Middle frontal gyrus (tissue), 1 donor: ENCODE results near the gene MYO5B.

Experiments
- DNase-seq: peaks from one replicate; pipeline ENCODE4 v3.0.0-alpha.2; 2015; ENCODE audit warnings: low spot score; ENCODE audit errors: extremely low spot score

The MYO5B gene

DNA sequence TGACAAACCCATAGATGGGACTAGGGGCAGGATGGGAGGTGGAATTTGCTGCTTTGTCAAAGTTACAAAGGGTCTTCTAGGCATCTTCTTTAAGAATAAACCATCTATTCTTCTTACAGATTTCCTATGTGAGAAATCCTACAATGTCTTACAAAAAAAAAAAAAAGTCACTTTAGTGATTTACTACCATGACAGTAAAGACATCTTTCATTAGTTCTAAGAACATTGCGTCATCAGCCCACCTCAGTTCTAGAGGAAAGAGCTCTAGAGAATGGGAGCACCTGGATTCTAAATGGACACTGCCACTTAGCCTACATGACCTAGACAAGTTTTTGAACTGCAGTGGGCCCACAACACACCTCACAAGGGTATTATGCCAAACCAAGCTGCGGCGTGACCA, 172.0 kb downstream of the MYO5B start:
- no peak for DNase-seq

DNA sequence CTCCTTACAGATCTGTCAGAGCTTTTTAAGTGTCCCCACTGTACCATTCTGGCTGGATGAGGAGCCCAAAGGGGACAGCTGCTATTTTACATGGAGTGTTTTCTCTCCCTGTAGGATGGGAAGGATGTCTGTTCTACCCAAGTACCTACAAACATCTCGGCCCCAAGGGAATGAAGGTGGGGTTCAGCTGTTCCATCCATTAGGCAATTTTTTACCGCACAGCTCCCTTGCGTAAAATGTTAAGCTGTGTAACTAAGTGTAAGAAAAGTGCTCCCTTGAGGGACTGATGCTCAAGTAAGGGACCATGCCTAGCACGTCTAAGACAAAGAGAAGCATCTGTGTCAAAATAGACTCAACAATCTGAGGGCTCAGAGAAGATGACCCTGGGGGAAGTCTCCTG, 180.3 kb downstream of the MYO5B start:
- DNase-seq: no peak

DNA sequence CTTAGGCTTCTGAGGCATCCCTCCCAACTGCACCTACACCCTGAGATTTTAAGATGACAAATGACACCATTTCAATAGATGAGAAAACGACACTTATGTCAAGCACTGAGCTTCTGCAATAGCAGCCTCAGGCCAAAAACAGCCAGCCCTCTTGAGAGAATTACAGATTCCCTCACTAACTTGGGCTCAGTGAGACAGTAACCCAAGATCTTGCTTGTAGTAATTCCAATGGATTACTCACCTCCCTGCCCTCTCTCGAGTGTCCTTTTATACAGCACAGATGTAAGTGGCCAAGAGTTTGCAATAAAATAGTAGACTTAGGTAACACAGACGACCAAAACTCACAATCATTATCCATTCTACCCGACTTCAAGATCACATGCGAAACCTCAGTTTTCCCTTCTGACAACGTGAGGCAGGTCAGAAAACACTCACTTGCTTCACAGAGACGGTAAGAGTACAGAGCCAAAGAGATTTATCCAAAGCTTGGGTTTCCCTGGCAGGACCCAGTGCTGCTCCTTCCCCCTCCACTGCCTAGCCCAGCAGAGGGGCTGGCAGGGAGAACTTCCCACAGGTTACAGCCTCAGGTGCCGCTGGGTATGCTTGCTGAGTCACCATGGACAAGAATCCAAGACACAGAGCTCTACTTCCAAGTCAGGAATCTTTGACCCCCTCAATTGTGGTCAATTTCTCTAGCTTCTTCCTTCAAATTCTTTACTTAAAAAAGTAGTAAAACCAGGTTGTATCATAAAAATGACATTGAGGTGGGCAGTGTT, 181.4 kb downstream of the MYO5B start:
- DNase-seq: no peak

DNA sequence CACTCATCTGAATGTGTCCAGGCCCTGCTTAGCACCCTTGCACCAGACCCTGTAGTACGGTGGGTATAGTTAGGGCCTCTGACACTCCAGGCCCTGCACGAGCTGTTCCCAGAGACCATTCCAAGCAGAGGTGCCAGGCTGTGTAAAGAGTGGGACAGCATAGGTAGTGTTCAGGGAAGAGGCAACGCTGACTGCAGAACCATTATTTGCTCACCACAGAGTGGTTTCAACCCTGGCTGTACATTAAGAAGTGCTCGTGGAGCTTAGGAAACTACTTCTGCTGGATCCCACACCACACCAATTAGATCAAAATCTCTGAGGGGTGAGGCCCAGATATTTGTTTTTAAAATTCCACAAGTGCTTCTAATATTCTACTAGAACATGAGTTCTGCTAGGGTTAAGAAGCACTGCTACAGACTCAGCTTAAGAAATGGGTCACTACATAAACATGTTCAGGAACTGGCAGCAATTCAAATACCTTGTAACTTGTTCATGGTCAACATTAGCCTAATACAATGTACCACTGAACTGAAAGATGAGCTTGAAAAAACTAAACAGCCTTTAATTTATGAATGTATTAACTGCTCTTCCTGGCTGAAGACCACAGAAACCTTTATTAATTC, 183.0 kb downstream of the MYO5B start:
- DNase-seq: no peak

- DNase-seq: no peak
Measured at GRCh38 chr18:50009773-50010335, 185.1 kb downstream of the MYO5B start.

DNA sequence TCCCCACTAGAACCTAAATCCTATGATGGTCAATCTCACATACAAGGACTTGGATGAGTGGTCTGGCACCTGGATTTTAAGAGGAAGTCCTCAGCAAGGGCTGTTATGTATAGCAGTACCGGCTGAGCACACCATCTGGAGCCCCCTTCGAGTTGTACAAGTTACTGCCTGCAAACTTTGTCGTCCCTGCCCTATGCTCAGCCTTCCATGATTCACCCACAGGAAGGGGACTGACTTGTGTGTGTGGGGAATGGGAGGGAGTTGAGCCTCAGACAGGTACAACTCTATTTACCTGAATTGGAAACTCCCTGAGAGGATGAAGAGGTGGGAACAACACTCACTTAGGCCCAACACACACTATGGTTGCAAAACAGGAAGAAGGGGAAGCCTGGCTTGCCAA, 186.6 kb downstream of the MYO5B start:
- no peak for DNase-seq

DNA sequence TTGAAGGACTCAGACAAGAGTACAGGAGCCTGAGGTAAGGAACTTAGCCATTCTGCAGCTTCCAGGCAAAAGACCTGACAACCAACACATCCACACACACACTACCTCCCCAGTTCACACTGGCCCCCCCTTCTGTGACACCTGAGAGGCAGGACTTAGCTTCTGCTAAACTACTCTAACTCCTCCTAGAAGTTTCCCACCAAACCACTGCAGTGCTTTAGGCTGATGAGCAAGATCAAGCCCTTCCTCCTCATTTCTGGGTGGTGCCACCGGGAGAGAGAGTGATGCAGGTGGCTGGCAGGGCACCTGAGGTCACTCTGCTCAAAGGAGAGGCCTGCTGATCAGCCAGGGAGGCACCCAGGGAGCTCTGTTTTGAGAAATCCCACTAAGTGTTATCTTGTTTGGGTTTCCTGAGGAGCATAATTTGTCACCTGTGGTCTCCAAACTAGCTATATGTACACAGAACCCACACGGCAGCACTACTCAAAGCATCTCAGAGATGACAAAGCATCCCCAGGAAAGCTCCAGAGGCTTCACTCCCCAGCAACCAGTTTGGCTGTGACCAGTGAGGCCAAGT, 188.4 kb downstream of the MYO5B start:
- DNase-seq: no peak

DNA sequence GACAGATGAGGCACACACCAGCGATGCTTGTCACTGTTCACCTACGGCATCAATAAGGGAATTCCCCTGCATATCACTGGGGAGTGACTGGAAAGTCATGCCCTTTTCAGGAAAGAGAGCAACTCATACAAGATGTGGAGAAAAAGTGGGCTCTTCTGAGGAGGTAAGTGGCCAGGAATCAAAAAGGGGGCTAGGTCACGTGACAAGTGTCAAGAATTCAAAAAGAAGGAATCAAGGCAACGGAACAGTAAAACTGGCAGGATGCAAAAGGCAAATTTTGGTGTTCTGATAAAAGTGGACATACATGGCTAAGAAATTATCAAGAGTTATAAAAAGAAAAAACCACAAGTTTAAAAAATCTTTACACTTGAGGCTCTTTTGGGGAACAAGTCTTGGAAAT, 190.9 kb downstream of the MYO5B start:
- DNase-seq: no peak

- no peak for DNase-seq
Measured at GRCh38 chr18:50002781-50003180, 192.2 kb downstream of the MYO5B start.

GRCh38 chr18:50000227-50000626, 194.7 kb downstream of the MYO5B start:
- DNase-seq: no peak

- DNase-seq: no peak
Measured at GRCh38 chr18:49999128-49999527, 195.8 kb downstream of the MYO5B start.

GRCh38 chr18:49997558-49997957, 197.4 kb downstream of the MYO5B start:
- DNase-seq: no peak

DNA sequence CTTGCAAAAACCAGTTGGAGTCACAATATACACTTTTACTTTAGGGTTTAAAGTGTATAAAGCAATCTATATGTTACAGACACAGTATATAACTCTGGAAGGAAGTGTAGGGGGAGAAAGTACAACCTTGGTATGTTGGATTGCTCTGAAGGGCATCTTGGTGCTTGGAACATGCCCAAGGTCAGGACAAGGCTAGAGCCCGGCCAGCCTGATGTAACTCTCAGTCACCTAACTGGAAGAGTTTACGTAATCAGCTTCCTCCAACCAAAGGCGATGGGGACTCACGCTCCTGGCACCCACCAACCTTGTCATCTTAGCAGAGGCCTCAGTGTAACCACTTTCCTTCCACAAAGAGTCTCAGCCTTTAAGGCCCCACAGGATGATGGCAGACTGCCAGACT, 200.5 kb downstream of the MYO5B start:
- no peak for DNase-seq

DNA sequence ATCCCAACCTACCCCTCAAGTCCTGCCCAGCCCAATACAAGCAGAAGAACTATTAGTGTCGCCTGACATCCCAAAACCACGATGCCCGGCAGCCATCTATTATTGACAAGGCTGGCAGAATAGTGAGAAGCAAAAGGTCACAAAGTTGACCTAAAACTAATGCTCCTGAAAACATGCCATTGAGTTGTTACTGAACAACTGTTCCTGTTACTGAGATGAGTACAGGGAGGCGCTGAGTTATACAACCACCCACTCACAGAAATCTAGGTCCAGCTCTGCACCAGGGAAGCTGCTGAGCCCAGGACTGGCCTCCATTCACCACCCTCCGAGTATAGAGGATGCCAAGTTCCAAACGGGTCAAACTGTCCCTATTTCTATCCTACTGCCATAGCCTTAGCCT, 201.6 kb downstream of the MYO5B start:
- no peak for DNase-seq

- DNase-seq: no peak
Measured at GRCh38 chr18:49988733-49989132, 206.2 kb downstream of the MYO5B start.

- no peak for DNase-seq
Measured at GRCh38 chr18:49988101-49988500, 206.8 kb downstream of the MYO5B start.

GRCh38 chr18:49985236-49985635, 209.7 kb downstream of the MYO5B start:
- no peak for DNase-seq

- no peak for DNase-seq
Measured at GRCh38 chr18:49980896-49981295, 214.1 kb downstream of the MYO5B start.

GRCh38 chr18:49976795-49977560, 218.0 kb downstream of the MYO5B start:
- no peak for DNase-seq

- no peak for DNase-seq
Measured at GRCh38 chr18:49976001-49976400, 218.9 kb downstream of the MYO5B start.

- DNase-seq: no peak
Measured at GRCh38 chr18:49974079-49974478, 220.9 kb downstream of the MYO5B start.

GRCh38 chr18:49973592-49973991, 221.4 kb downstream of the MYO5B start:
- no peak for DNase-seq
